GM18909 (cell line): ENCODE results near the gene SLC12A7.
"Not testable (repeated sequence)": the region's sequence is repeated elsewhere in the genome, so short reads cannot be mapped to it uniquely, and the experiment has no call there.

Source experiments
- ATAC-seq: cut with Tn5 transposase; IDR thresholded peaks from one replicate; pipeline ENCODE4 v1.9.1; 2021; ENCODE audit warnings: mild to moderate bottlenecking; ENCODE audit not compliant: unreplicated experiment, poor library complexity

Gene SLC12A7

DNA sequence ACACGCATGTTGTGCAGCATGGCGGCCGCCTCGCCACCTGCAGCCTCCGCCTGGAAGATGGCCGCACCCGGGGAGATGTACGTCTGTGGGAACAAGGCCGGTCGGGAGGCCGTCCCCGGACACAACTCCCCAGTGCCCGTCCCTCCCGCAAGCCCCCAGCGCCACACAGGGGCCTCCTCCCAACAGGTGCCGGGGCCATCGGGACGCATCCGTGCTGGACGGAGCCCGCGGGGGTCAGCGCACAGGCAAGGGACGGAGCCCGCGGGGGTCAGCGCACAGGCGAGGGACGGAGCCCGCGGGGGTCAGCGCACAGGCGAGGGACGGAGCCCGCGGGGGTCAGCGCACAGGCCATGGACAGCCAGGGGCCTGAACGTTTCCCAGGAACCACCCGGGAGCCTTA is 26.5 kb downstream of the SLC12A7 start:
- ATAC-seq = no peak

DNA sequence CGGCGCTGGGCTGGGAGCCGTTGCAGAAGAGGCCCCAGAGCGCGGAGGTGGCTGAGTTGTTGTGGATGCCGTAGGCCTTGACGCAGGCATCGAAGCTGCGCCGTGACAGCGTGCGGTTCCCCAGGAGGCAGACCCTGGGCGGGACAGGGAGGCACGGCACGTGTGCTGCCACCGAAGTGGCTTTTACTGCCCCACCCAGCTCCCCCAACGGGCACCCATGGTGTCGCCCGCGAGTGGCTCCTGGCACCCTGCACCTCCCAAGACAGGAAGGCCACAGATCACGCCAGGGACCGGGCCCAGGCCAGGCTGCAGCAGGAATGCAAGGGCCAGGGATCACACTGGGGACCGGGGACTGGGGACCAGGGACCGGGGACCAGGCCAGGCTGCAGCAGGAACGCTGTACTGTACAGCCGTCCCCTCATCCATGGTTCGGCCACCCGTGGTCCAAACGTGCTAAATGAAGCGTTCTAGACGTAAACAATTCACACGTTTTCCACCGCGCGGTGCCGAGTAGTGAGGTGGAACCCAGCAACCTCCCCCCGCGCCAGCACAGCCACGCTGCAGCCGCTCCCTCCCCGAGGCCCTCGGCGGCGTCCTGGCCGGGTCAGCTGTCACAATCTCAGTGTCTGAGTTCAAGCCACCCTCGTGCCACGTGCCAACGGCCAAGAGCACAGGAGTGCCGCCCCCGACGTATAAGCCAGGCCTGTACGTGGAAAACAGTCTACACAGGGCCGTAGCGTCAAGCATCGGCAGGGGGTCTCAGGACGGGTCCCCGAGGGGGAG is 27.8 kb downstream of the SLC12A7 start:
- ATAC-seq = no peak

DNA sequence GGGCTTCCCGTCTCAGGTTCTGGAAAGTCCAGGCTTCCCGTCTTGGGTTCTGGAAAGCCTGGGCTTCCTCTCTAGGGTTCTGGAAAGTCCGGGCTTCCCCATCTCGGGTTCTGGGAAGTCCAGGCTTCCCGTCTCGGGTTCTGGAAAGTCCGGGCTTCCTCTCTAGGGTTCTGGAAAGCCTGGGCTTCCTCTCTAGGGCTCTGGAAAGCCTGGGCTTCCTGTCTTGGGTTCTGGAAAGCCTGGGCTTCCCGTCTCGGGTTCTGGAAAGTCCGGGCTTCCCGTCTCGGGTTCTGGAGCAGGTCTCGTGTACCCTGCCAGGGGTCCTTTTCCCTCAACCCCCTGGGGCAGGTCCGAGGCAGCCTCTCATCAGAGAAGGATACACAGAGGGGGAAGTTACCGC is 28.8 kb downstream of the SLC12A7 start:
- not testable (repeated sequence) for ATAC-seq

DNA sequence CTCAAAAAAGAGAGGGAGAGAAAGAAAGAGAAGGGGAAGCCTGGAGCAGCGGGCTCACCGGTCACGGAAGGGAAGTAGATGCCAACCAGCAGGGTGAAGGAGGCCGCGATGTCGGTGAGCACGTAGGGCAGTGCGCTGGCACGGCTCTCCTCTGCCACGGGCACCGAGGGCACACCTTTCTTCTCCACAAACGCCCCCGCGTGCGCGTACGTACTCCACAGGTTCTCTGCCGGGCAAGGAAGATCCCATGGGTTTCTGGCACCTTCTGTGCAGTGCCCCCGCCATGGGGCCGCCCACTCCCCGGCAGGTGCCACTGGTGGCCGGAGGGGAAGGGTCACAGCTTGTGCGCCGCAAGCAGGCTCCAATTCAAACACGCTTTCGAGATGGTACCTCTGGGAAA is 30.3 kb downstream of the SLC12A7 start:
- no peak for ATAC-seq

DNA sequence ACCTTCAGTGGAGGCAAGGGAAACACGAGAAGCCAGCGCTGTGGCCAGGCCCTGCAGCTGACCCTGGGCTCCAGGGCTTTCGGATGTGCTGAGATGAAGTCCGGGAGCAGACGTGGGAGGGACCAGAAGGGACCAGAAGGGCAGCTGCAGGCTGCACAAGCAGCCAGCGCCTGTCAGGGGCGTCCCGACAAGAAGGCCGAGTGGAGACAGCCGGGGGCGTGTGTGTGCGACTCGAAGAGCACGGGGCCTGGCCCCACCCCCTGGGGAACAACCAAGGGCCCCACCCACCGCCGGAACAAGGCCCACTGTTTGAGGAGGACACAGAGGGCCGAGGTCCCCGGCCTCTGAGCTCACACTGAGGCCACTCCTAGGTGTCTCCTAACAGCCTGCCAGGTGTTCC is 31.4 kb downstream of the SLC12A7 start:
- no peak for ATAC-seq

DNA sequence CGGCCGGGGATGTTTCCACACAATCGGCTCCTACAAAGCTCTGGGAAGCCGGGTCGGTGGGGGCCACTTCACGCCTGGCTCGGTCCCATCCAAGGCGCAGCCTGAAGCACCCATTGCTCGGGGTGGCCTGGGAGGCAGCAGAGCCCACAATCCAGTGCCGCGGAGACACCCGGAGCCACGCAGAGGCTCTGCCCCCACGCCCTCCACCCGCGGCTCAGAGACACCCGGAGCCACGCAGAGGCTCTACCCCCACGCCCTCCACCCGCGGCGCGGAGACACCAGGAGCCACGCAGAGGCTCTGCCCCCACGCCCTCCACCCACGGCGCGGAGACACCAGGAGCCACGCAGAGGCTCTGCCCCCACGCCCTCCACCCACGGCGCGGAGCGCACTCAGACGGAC is 31.9 kb downstream of the SLC12A7 start:
- no peak for ATAC-seq

DNA sequence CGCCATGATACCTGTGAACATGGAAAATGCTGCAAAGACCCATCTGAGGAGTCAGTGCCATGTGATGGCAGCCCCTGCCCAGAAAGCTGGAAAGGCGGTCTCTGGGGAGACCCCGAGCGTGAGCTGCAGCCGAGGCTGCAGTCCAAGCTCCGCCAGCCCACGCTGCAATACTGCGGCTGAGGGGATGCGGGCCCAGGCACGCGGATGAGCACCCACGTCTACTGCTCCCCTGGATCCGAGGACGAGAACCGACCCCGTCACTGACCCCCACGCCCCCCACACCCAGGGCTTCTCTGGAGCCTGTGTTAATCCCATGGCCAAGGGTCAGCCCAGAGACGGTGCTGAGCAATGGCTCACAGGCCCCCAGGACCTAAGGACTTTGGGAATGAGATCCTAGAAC is 32.4 kb downstream of the SLC12A7 start:
- no peak for ATAC-seq

DNA sequence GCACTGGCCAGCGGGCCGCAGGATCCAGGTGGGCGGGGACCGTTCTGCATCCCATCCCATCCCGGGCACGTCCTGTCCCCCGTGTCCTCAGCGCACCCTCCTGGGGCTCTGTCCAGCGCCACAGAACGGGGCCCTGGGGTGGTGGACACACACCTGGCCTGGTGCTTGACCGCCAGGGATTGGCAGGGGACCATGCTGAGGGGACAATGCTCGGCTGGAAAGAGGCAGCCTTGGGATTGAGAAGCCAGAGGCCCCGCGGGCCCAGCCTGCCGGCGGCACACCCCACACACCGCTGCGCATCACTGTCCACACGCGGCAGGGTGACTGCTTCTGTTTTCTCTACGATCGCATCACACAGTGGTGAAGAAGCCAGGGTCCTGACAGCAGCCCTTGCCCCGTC is 33.0 kb downstream of the SLC12A7 start:
- ATAC-seq = no peak

DNA sequence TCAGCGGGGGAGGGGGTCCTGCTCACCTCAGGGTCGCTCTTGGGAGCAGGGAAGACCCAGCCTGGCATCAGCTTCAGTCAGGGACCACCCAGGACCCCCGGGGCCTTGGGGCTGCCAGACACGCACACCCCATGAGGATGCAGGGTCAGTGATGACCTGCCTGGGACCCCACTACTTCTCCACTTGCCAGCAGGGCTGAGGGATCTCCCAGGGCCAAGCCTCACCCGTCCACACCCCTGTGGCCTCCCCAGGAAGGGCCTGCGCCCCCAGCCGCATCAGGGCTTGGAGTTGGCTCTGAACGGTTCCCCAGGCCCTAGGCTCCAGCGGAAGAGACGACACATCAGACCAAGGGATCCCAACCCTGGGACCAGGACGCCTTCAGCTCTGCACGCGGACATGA is 33.7 kb downstream of the SLC12A7 start:
- no peak for ATAC-seq

DNA sequence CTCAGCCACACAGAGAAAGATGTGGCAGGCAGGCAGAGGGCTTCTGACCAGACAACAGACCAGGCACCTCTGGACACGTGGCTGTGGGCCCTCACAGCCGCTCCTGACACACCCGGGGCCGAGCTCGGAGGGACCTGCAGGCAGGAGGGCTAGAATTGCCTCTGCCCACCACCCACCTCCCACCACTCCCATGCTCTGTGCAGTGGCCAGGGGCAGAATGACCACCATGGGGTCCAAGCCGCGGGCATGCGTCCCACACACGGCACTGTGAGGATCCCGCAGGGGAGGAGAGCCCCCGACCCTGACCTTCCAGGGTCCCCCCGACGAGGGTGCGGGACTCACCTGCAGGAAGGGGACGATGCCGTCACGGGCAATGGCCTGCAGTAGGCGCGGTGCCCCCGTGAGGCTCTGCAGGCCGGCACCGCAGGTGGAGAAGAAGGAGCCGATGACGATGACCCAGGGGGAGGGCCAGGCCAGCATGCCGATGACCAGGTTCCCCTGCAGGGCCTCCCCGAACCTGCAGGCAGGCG is 34.3 kb downstream of the SLC12A7 start:
- ATAC-seq = no peak

DNA sequence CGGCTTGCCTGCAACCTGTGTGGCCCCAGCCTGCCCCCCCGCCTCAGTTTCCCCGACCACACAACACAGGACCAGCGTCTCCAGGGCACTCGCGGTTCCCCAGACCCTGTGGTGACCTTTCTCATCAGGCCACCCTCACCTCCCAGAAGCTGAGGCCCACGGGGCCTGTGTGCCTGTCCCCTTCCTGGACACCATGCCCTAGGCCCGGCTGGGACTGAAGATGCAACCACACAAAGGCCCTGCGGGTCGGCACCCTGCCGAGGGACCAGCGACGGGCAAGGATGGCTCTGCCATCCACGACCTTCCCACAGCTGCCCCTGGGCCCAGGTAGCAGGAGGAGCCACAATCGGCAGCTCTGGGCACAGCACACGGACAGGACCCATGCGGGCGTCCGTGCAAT is 34.8 kb downstream of the SLC12A7 start:
- no peak for ATAC-seq

DNA sequence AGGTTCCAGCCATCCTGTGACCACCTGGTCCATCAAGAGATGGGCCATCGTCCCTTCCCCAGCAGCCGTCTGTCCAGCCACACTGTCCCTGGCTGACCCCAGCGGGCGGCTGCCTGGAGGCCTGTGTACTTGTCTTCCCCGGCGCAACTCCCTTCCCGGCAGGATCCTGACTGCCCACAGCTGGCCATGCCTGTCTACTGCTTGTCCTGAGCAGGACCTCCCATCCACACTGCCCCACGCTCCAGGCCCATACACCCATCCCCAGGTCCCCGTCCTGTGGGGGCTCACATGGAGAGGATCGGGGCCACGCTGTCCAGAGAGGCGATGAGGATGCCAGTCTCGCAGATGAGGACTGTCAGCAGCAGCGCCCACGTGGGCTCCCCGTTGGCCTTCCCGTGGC is 35.5 kb downstream of the SLC12A7 start:
- no peak for ATAC-seq

DNA sequence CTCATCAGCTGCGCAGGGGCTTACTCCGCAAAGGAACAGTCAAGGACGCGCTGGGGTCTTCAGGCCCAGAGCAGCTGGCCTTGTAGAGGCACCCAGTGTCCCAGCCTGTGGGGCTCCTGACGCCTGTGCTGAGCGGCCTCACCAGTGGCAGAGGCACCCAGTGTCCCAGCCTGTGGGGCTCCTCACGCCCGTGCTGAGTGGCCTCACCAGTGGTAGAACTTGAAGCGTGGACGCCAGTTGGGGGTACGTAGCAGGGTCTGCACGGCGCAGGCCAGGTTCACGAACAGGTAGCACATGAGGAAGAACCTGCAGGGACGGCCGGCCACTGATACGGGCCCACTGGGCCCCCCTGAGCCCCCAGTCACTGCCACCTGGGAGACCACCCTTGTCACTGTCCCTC is 35.9 kb downstream of the SLC12A7 start:
- no peak for ATAC-seq

DNA sequence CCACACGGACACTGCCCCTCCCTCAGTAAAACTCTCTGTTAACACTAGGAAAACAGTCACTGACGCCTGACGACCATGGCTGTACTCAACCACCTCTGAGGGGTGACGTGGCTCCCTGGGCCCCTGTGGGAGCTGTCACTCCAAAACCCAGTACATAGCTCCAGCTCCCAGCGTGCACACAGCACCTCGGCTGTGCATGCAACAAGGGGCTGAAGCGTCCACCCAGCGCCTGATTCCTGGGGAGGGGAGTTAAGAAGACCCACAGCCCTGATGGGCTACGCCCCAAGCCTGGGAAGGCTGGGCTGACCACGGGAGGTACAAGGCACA is 36.3 kb downstream of the SLC12A7 start:
- no peak for ATAC-seq

DNA sequence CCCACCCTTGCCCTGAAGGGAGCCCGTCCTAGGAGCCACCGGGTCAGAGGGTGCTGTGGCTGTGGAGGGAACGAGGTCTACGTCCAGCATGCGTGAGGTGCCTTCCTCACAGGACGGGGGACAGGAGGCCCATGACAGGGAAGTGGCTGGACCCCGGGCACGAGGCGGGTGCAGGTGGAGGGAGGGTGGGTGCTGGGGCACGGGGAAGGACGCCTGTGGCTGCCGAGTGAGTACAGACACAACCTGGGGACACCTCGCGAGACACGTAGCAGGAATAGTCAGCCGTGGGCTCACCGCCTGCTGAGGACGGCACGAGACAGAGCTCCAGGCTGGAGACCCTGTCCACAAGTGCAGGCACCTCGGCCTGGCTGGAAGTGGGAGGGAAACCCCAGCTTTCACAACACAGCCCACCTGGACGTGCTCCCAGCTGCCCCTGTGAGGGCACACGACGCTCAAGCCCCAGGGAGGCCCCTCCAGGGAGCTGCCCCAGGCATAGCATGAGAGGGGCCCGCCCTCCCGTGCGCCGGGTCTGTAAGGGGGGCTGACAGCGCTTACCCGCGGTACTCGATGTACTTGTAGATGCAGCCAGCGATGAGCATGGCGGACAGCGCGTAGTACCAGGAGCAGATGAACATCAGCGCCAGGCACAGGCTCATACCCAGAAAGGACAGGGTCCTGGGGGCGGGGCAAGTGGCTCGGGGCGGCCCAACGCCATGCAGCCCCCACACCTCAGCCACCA is 36.9 kb downstream of the SLC12A7 start:
- ATAC-seq = no peak

DNA sequence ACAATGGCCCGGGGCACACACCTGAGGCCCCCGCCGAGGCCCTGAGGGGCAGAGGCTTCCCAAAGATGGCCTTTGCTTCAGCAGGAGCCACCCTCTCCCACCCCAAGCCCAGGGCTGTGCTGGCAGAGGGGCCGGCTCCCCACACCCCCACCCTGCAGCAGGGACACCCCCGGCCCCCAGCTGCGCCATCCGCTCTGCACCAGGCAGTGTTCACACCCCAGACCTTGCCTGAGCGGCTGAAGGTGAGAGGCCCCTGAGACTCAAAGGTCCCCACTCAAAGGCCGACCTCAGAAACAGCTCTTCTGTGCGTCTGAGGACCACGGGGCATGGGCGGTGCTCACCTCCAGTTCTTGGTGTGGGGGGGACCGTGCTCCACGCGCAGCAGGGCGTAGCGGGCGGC is 37.6 kb downstream of the SLC12A7 start:
- no peak for ATAC-seq

DNA sequence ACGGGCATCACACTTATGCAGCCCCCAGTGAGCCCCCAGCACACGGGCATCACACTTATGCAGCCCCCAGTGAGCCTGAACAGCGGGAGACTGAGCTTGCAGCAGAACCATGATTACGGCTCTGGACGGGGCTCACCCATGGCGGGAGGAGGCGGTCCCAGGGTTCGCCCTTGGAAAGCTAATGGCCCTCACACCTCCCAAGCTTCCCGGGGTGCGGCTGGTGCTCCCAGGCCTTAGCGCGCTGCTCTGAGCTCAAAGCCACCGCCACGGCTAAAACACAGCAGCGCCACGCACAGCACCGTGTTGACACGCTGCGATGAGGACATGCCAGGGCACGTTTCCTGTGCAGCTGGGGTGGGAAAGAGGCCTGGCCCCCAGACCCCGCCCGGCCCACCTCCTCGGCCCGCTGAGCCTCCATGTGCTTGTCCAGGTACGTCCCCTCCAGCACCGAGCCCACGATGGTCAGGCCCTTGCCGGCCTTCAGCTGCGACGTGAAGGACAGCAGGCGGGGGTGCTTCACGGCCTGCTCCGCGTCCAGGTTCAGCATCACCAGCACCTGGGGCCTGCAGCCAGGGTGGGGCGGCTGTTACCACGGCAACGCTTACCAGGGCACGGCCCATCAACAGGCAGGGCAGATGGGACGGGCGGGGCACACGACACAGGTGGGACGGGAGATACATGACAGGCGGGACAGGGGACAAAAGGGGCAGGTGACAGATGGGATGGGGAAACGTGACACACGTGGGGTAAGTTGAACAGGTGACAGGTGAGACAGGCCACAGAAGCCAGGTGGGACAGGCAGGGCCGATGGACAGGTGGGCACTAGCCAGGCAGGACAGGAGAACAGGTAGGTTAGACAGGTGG is 38.4 kb downstream of the SLC12A7 start:
- ATAC-seq = no peak

DNA sequence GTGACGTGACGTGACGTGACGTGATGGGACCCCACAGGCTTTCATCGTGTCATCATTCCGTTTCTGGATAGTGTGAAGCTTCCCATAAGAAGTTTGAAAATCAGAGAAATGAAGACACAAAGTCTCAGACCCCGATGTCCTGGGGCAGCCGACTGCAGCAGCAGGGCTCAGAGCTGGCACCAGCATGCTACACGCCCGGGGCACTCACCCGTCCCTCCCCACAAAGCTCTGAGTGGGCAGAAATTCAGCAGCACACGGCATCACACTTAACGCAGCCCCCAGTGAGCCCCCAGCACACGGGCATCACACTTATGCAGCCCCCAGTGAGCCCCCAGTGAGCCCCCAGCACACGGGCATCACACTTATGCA is 42.2 kb downstream of the SLC12A7 start:
- ATAC-seq = no peak

DNA sequence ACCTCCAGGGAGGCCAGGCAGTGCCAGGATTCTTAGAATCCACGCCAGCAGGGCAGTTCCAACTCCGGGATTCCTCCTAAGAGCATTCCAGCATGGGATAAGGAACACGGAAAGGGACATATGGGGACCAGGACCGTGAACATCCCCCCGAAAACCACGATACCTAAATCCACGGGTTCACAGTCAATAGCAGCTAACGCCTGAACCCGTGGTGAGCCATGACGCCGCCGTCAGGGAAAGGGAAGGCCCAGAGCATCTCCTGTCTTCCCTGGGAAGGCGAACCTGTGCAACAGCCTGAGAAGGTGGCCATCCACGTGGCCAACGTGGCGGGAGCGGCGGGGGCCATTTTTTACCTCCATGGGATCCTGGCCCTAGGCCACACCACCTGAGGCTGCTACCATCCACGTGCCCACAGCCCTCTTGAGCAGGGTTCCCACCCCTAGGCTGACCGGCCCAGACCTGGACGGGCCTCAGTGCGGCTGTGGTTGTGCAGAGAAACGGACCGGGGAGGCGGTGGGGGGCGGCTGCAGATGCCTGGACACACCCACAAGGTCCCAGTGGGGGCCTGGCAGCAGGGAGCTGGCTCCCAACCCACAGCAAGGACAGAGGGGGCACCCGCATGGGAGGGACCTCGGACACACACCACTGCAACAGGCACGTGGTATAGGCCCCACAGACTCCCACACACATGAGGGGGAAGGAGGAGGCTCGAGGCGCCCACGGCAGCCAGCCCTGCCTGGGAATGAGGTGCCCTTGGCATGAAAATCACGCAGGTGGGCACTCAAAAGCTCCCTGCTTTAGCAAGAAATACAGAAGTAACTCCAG is 42.8 kb downstream of the SLC12A7 start:
- ATAC-seq = no peak

DNA sequence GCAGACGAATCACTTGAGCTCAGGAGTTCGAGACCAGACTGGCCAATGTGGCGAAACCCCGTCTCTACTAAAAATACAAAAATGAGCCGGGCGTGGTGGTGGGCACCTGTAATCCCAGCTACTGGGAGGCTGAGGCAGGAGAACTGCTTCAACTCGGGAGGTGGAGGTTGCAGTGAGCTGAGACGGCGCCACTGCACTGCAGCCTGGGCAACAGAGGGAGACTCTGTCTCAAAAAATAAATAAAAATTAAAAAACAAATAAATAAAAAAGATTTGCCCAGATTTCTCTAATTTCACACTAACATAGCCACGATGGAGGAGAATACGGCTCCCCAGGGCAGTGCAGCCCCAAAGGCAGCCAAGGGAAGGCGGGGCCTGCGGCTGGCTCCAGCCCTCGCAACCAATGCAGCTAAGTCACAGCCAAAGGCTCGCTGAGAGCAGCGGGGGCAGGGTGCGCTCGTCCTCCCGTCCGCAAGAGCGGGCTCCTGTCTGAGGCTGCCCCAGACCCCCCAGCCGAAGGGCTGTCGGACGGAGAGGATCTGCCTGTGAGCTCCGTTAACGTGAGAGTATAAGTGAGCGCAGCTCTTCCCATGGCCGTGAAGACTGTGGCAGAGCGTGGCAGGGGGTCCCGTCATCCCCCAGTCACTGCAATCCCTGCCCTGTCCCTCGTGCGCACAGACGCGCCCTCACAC is 43.5 kb downstream of the SLC12A7 start:
- no peak for ATAC-seq
